NT2/D1 (cell line): Measurements from ENCODE around the gene PTPRN2.

ENCODE experiments used
- SUZ12 ChIP-seq: IDR thresholded peaks from 2 replicates; pipeline ENCODE4 v1.6.1; 2011; ENCODE audit not compliant: insufficient read length, insufficient read depth; ENCODE audit errors: extremely low read depth
- YY1 ChIP-seq: IDR thresholded peaks from 2 replicates; pipeline ENCODE4 v1.6.1; 2011; ENCODE audit not compliant: insufficient read length, insufficient read depth

GRCh38 chr7:158064631-158065030 is 523.0 kb downstream of the PTPRN2 start:
- TF ChIP-seq YY1 (no peak), SUZ12 (no peak)
